BLaER1 (cell line): ENCODE data around the gene PRSS1.
"Not testable (repeated sequence)": the region's sequence is repeated elsewhere in the genome, so short reads cannot be mapped to it uniquely, and the experiment has no call there.

Experiments
- H3K27ac ChIP-seq: shearing (Covaris generic); formaldehyde crosslinking; 2 replicates; pipeline ENCODE4 v1.8.1; 2022
- H3K27me3 ChIP-seq: shearing (Covaris generic); formaldehyde crosslinking; 2 replicates; pipeline ENCODE4 v1.8.1; 2022
- H3K36me3 ChIP-seq: shearing (Covaris generic); formaldehyde crosslinking; 2 replicates; pipeline ENCODE4 v1.8.1; 2022
- H3K4me1 ChIP-seq: shearing (Covaris generic); formaldehyde crosslinking; 2 replicates; pipeline ENCODE4 v1.8.1; 2022
- H3K4me2 ChIP-seq: shearing (Covaris generic); formaldehyde crosslinking; 2 replicates; pipeline ENCODE4 v1.8.1; 2022
- H3K4me3 ChIP-seq: shearing (Covaris generic); formaldehyde crosslinking; 2 replicates; pipeline ENCODE4 v1.8.1; 2022
- H3K9ac ChIP-seq: shearing (Covaris generic); formaldehyde crosslinking; 2 replicates; pipeline ENCODE4 v1.8.1; 2022
- H3K9me3 ChIP-seq: shearing (Covaris generic); formaldehyde crosslinking; 2 replicates; pipeline ENCODE4 v1.8.1; 2022
- H4K20me1 ChIP-seq: shearing (Covaris generic); formaldehyde crosslinking; 2 replicates; pipeline ENCODE4 v1.8.1; 2022
- Cebpa-rat ChIP-seq: shearing (Covaris generic); IDR thresholded peaks from 2 replicates; pipeline ENCODE4 v1.8.1; 2022

PRSS1 gene

GRCh38 chr7:142745745-142746144 lies 3.5 kb upstream of the PRSS1 start:
- H4K20me1 ChIP-seq = no peaks in the 10 kb centered on the region
- H3K27me3 ChIP-seq = no peaks in the 10 kb centered on the region
- H3K4me1 ChIP-seq = peaks cover 15% of the 10 kb centered on the region
- no peak overlapping the region for H3K27ac ChIP-seq
- no peak for TF ChIP-seq Cebpa-rat
- no peaks in the 10 kb centered on the region for H3K9me3 ChIP-seq
- no peak overlapping the region for H3K9ac ChIP-seq
- no peak overlapping the region for H3K4me2 ChIP-seq
- no peaks in the 10 kb centered on the region for H3K36me3 ChIP-seq
- no peak overlapping the region for H3K4me3 ChIP-seq

GRCh38 chr7:142746264-142746663 lies 3.0 kb upstream of the PRSS1 start:
- Histone ChIP-seq H3K27me3 (no peaks in the 10 kb centered on the region), H3K9me3 (no peaks in the 10 kb centered on the region), H3K9ac (no peak overlapping the region), H3K4me3 (no peak overlapping the region), H4K20me1 (no peaks in the 10 kb centered on the region), H3K4me2 (no peak overlapping the region), H3K4me1 (peaks cover 10% of the 10 kb centered on the region), H3K27ac (no peak overlapping the region), H3K36me3 (no peaks in the 10 kb centered on the region)
- TF ChIP-seq Cebpa-rat = no peak

- H3K4me2 ChIP-seq, H3K4me1 ChIP-seq, H3K9ac ChIP-seq, H3K9me3 ChIP-seq, H3K4me3 ChIP-seq, H3K27ac ChIP-seq, H3K27me3 ChIP-seq, H3K36me3 ChIP-seq, H4K20me1 ChIP-seq: not testable (repeated sequence)
Observed at GRCh38 chr7:142748410-142748809, 862 bp upstream of the PRSS1 start.

- Histone ChIP-seq H3K9ac (no peak overlapping the region), H3K36me3 (no peaks in the 10 kb centered on the region), H3K9me3 (no peaks in the 10 kb centered on the region), H4K20me1 (no peaks in the 10 kb centered on the region), H3K27me3 (no peaks in the 10 kb centered on the region), H3K4me1 (no peaks in the 10 kb centered on the region), H3K4me3 (no peak overlapping the region), H3K4me2 (no peak overlapping the region), H3K27ac (no peak overlapping the region)
- TF ChIP-seq Cebpa-rat = no peak
Observed at GRCh38 chr7:142750321-142750938, 1.2 kb downstream of the PRSS1 start.

GRCh38 chr7:142751526-142752175 lies 2.4 kb downstream of the PRSS1 start:
- not testable (repeated sequence) for H3K4me3 ChIP-seq, H4K20me1 ChIP-seq, H3K27me3 ChIP-seq, H3K9me3 ChIP-seq, H3K9ac ChIP-seq, H3K27ac ChIP-seq, H3K36me3 ChIP-seq, H3K4me2 ChIP-seq, H3K4me1 ChIP-seq

- H3K27ac ChIP-seq = no peak overlapping the region
- H3K4me3 ChIP-seq = no peak overlapping the region
- no peak overlapping the region for H3K4me2 ChIP-seq
- no peaks in the 10 kb centered on the region for H3K27me3 ChIP-seq
- no peaks in the 10 kb centered on the region for H3K9me3 ChIP-seq
- no peak for TF ChIP-seq Cebpa-rat
- H4K20me1 ChIP-seq = no peaks in the 10 kb centered on the region
- H3K4me1 ChIP-seq = no peaks in the 10 kb centered on the region
- H3K36me3 ChIP-seq = no peaks in the 10 kb centered on the region
- H3K9ac ChIP-seq = no peak overlapping the region
Observed at GRCh38 chr7:142752376-142753225, 3.3 kb downstream of the PRSS1 start.

GRCh38 chr7:142753366-142753765 lies 4.1 kb downstream of the PRSS1 start:
- Histone ChIP-seq H3K4me2 (no peak overlapping the region), H3K27me3 (no peaks in the 10 kb centered on the region), H3K27ac (no peak overlapping the region), H3K4me1 (no peaks in the 10 kb centered on the region), H3K9me3 (no peaks in the 10 kb centered on the region), H3K36me3 (no peaks in the 10 kb centered on the region), H4K20me1 (no peaks in the 10 kb centered on the region), H3K9ac (no peak overlapping the region), H3K4me3 (no peak overlapping the region)
- no peak for TF ChIP-seq Cebpa-rat

GRCh38 chr7:142753925-142754491 lies 4.7 kb downstream of the PRSS1 start:
- H3K4me2 ChIP-seq, H3K9ac ChIP-seq, H3K27ac ChIP-seq, H3K36me3 ChIP-seq, H3K27me3 ChIP-seq, H3K4me3 ChIP-seq, H3K9me3 ChIP-seq, H3K4me1 ChIP-seq, H4K20me1 ChIP-seq: not testable (repeated sequence)

- no peaks in the 10 kb centered on the region for H3K36me3 ChIP-seq
- no peaks in the 10 kb centered on the region for H3K27me3 ChIP-seq
- H3K9ac ChIP-seq = no peak overlapping the region
- no peak for TF ChIP-seq Cebpa-rat
- no peak overlapping the region for H3K4me2 ChIP-seq
- H3K9me3 ChIP-seq = no peaks in the 10 kb centered on the region
- H3K4me1 ChIP-seq = no peaks in the 10 kb centered on the region
- no peak overlapping the region for H3K27ac ChIP-seq
- no peak overlapping the region for H3K4me3 ChIP-seq
- H4K20me1 ChIP-seq = no peaks in the 10 kb centered on the region
Observed at GRCh38 chr7:142754681-142755575, 5.7 kb downstream of the PRSS1 start.

- not testable (repeated sequence) for H3K9me3 ChIP-seq, H4K20me1 ChIP-seq, H3K4me3 ChIP-seq, H3K9ac ChIP-seq, H3K4me1 ChIP-seq, H3K36me3 ChIP-seq, H3K27ac ChIP-seq, H3K27me3 ChIP-seq, H3K4me2 ChIP-seq
Observed at GRCh38 chr7:142758312-142758711, 9.0 kb downstream of the PRSS1 start.
